PC-3 (cell line): ENCODE results near the gene CLPTM1L. TPM values are rescaled to one million over a fixed set of nuclear protein-coding genes. Genes with fewer than 3 reads are reported as not detected.

ENCODE experiments used
- ATAC-seq: fragments of 200-7000 bp; cut with Tn5 transposase; 2 replicates; pipeline ENCODE4 v1.9.1; 2020; ENCODE audit warnings: mild to moderate bottlenecking, moderate library complexity
- BruUV-seq: library from RNA; stranded (reverse); fragments of 400-500 nt; replicated peaks from 2 replicates; lab custom pipeline; 2021; lab: Mats Ljungman, UMichigan
- CTCF ChIA-PET: fragments of 300-600 bp; sonication (Branson Sonifier 250); formaldehyde crosslinking; loops from one replicate; lab custom pipeline; 2022; ENCODE audit warnings: antibody characterized with exemption; lab: Charles Lee
- POLR2A ChIA-PET: fragments of 300-600 bp; sonication (Branson Sonifier 250); formaldehyde crosslinking; loops from one replicate; lab custom pipeline; 2022; ENCODE audit warnings: antibody characterized with exemption; ENCODE audit not compliant: unreplicated experiment; lab: Charles Lee
- DNase-seq: peaks from one replicate; pipeline ENCODE4 v3.0.0-alpha.2; 2015
- H2AFZ ChIP-seq: fragments of 300-600 bp; sonication (generic); 2 replicates; pipeline ENCODE4 v1.6.0; 2016; ENCODE audit warnings: antibody characterized with exemption, low read length
- H3F3A ChIP-seq: fragments of 300-600 bp; sonication (generic); one replicate; pipeline ENCODE4 v1.6.0; 2017; ENCODE audit warnings: antibody characterized with exemption, low read length, control low read depth, mild to moderate bottlenecking; ENCODE audit not compliant: unreplicated experiment
- H3K27ac ChIP-seq: fragments of 300-600 bp; sonication (generic); 2 replicates; pipeline ENCODE4 v1.5.1; 2016; ENCODE audit warnings: mild to moderate bottlenecking, low read length
- H3K27me3 ChIP-seq: fragments of 300-600 bp; sonication (generic); 2 replicates; pipeline ENCODE4 v1.6.1; 2016; ENCODE audit warnings: low read length, mixed read lengths
- H3K36me3 ChIP-seq: fragments of 300-600 bp; sonication (generic); 2 replicates; pipeline ENCODE4 v1.6.1; 2016; ENCODE audit warnings: low read depth, mixed run types, low read length, mixed read lengths
- H3K4me1 ChIP-seq: fragments of 300-600 bp; sonication (generic); 2 replicates; pipeline ENCODE4 v1.5.1; 2016; ENCODE audit warnings: low read length; ENCODE audit not compliant: insufficient read depth
- H3K4me2 ChIP-seq: fragments of 300-600 bp; sonication (generic); 2 replicates; pipeline ENCODE4 v1.6.0; 2016; ENCODE audit warnings: low read length
- H3K4me3 ChIP-seq: fragments of 300-600 bp; sonication (generic); 2 replicates; pipeline ENCODE4 v1.5.1; 2016; ENCODE audit warnings: mild to moderate bottlenecking, low read length, mixed read lengths
- H3K79me2 ChIP-seq: fragments of 300-600 bp; sonication (generic); 2 replicates; pipeline ENCODE4 v1.6.1; 2017; ENCODE audit warnings: low read length, mixed read lengths
- H3K9ac ChIP-seq: fragments of 300-600 bp; sonication (generic); 2 replicates; pipeline ENCODE4 v1.6.0; 2016; ENCODE audit warnings: mild to moderate bottlenecking, low read length
- H3K9me2 ChIP-seq: fragments of 300-600 bp; sonication (generic); replicated peaks from 2 replicates; pipeline ENCODE4 v1.6.1; 2016; ENCODE audit warnings: mixed run types, low read length, mixed read lengths
- H3K9me3 ChIP-seq: fragments of 300-600 bp; sonication (generic); 2 replicates; pipeline ENCODE4 v1.6.1; 2016; ENCODE audit warnings: low read length, mixed read lengths
- H4K20me1 ChIP-seq: fragments of 300-600 bp; sonication (generic); 2 replicates; pipeline ENCODE4 v1.6.1; 2016; ENCODE audit warnings: low read length, mixed read lengths
- CTCF ChIP-seq: fragments of 300-600 bp; sonication (generic); conservative IDR thresholded peaks from 2 replicates; pipeline ENCODE4 v1.5.1; 2017; ENCODE audit warnings: antibody characterized with exemption, low read depth, mild to moderate bottlenecking, low read length
- EZH2 ChIP-seq: fragments of 300-600 bp; sonication (generic); IDR thresholded peaks from one replicate; pipeline ENCODE4 v1.6.1; 2017; ENCODE audit warnings: antibody characterized with exemption, mild to moderate bottlenecking, low read length; ENCODE audit not compliant: unreplicated experiment
- EZH2phosphoT487 ChIP-seq: fragments of 300-600 bp; sonication (generic); IDR thresholded peaks from 2 replicates; pipeline ENCODE4 v1.6.1; 2018; ENCODE audit warnings: mild to moderate bottlenecking, antibody characterized with exemption, low read length, borderline replicate concordance
- intact Hi-C: fragments of 100-400 bp; cut with micrococcal nuclease; formaldehyde crosslinking; loops from 2 replicates; pipeline ENCODE4 v1.9.0; 2023
- total RNA-seq: library from RNA; depleted of rRNA; stranded (reverse); fragments of >200 nt; gene quantifications from 2 replicates; pipeline ENCODE4 v1.2.3, GENCODE V29; 2014

CLPTM1L gene
- total RNA-seq, 1 experiment from 2014 or later, result 463 TPM

- DNase-seq, result no peak
- no TSS peak for BruUV-seq
- CTCF ChIA-PET, result no interaction called here
- Histone ChIP-seq H2AFZ (no peak overlapping the region), H3K79me2 (no peaks in the 10 kb centered on the region), H4K20me1 (no peaks in the 10 kb centered on the region), H3K4me2 (no peak overlapping the region), H3K27me3 (no peaks in the 10 kb centered on the region), H3K9ac (no peak overlapping the region), H3F3A (peaks cover 5% of the 10 kb centered on the region), H3K4me3 (no peak overlapping the region), H3K9me3 (peaks cover 10% of the 10 kb centered on the region; the same call in 1 of the 2 replicates), H3K36me3 (peaks cover 4% of the 10 kb centered on the region), H3K9me2 (no peaks in the 10 kb centered on the region), H3K27ac (no peak overlapping the region), H3K4me1 (peaks cover 28% of the 10 kb centered on the region)
- TF ChIP-seq CTCF (no peak), EZH2phosphoT487 (no peak), EZH2 (no peak)
- ATAC-seq, result no peak
- intact Hi-C loops, result no loop called here
- POLR2A ChIA-PET, result no interaction called here
These were observed 31.7 kb downstream of the CLPTM1L start for GRCh38 chr5:1312993-1313833.

GRCh38 chr5:1312206-1312605 is 32.7 kb downstream of the CLPTM1L start:
- H3K9me2 ChIP-seq, result no peaks in the 10 kb centered on the region
- no peak overlapping the region for H3K27ac ChIP-seq
- no TSS peak for BruUV-seq
- H3K9me3 ChIP-seq, result peaks cover 10% of the 10 kb centered on the region; the same call in 1 of the 2 replicates
- no peaks in the 10 kb centered on the region for H4K20me1 ChIP-seq
- CTCF ChIA-PET, result no interaction called here
- ATAC-seq (no peak), DNase-seq (no peak)
- no peak overlapping the region for H3K9ac ChIP-seq
- peaks cover 27% of the 10 kb centered on the region for H3K4me1 ChIP-seq
- H3K4me2 ChIP-seq, result no peak overlapping the region
- intact Hi-C loops, result no loop called here
- POLR2A ChIA-PET, result no interaction called here
- H3K27me3 ChIP-seq, result no peaks in the 10 kb centered on the region
- H3F3A ChIP-seq, result peaks cover 4% of the 10 kb centered on the region
- no peaks in the 10 kb centered on the region; the same call in 1 of the 2 replicates for H3K36me3 ChIP-seq
- no peak for TF ChIP-seq EZH2phosphoT487
- no peak for TF ChIP-seq CTCF
- TF ChIP-seq EZH2, result no peak
- H3K79me2 ChIP-seq, result no peaks in the 10 kb centered on the region
- no peak overlapping the region for H2AFZ ChIP-seq
- no peak overlapping the region for H3K4me3 ChIP-seq

GRCh38 chr5:1311439-1312055 is 33.4 kb downstream of the CLPTM1L start:
- ChIA-PET CTCF (no interaction called here), POLR2A (no interaction called here)
- H3K9me3 ChIP-seq, result peaks cover 10% of the 10 kb centered on the region; the same call in 1 of the 2 replicates
- no peak overlapping the region for H2AFZ ChIP-seq
- no peaks in the 10 kb centered on the region for H3K27me3 ChIP-seq
- no peaks in the 10 kb centered on the region for H4K20me1 ChIP-seq
- H3K36me3 ChIP-seq, result no peaks in the 10 kb centered on the region
- no peaks in the 10 kb centered on the region for H3F3A ChIP-seq
- peaks cover 21% of the 10 kb centered on the region for H3K4me1 ChIP-seq
- intact Hi-C loops, result no loop called here
- no peak overlapping the region for H3K9ac ChIP-seq
- no peaks in the 10 kb centered on the region for H3K79me2 ChIP-seq
- no peak for ATAC-seq
- TF ChIP-seq CTCF (no peak), EZH2 (no peak), EZH2phosphoT487 (no peak)
- H3K27ac ChIP-seq, result no peak overlapping the region
- H3K4me2 ChIP-seq, result no peak overlapping the region
- no peak for DNase-seq
- H3K9me2 ChIP-seq, result no peaks in the 10 kb centered on the region
- no TSS peak for BruUV-seq
- H3K4me3 ChIP-seq, result no peak overlapping the region
